HepG2 (cell line): Measurements from ENCODE around the gene TAF1D. TPM values are rescaled to one million over a fixed set of nuclear protein-coding genes. Genes with fewer than 3 reads are reported as not detected.
A peak's percentile ranks its signal among the peaks of the same experiment; 100 is the strongest.

Source experiments
- ATAC-seq: fragments of 200-7000 bp; cut with Tn5 transposase; 3 replicates; pipeline ENCODE4 v1.9.1; 2020; ENCODE audit warnings: mild to moderate bottlenecking, moderate library complexity
- BruUV-seq: library from RNA; stranded (reverse); fragments of 400-500 nt; replicated peaks from 2 replicates; lab custom pipeline; 2021; lab: Mats Ljungman, UMichigan
- CTCF ChIA-PET: fragments of 300-600 bp; formaldehyde crosslinking; extraction: SDS; loops from one replicate; lab custom pipeline; 2021; ENCODE audit warnings: low total read pairs, inconsistent platforms, low intra/inter-chr PET ratio; lab: Yijun Ruan, JAX
- POLR2A ChIA-PET: fragments of 350-600 bp; sonication (Branson Sonifier 250); formaldehyde crosslinking; loops from one replicate; lab custom pipeline; 2020; ENCODE audit warnings: antibody characterized with exemption, inconsistent platforms; lab: Yijun Ruan, JAX
- DNase-seq: peaks from one replicate; pipeline ENCODE4 v3.0.0-alpha.2; 2015; ENCODE audit warnings: low spot score
- FAIRE-seq: peaks from 3 replicates; lab custom pipeline; 2011; peaks lifted over from hg19 to GRCh38; lab: Jason Lieb, UNC
- H2AFZ ChIP-seq: one replicate; pipeline ENCODE4 v1.6.1; 2011; ENCODE audit warnings: low read length, inconsistent platforms
- H3K27ac ChIP-seq: fragments of 300-600 bp; 3 replicates; pipeline ENCODE4 v1.8.0; 2011; ENCODE audit warnings: mixed run types, mild to moderate bottlenecking, mixed read lengths, low read length, inconsistent platforms; ENCODE audit not compliant: insufficient read depth; ENCODE audit errors: extremely low read length
- H3K27me3 ChIP-seq, 2 experiments: fragments of 200-600 bp in 1 of 2; 2 replicates in 1 of 2; 3 replicates in 1 of 2; pipeline versions ENCODE4 v1.6.0 to v1.8.0; 2011; ENCODE audit warnings: low read length in 2 of 2, mild to moderate bottlenecking in 2 of 2, moderate library complexity in 2 of 2, inconsistent platforms in 1 of 2; ENCODE audit not compliant: insufficient read depth in 2 of 2, control insufficient read depth in 1 of 2
- H3K36me3 ChIP-seq, 2 experiments: fragments of 200-600 bp in 1 of 2; replicated peaks in 1 of 2; 2 replicates in 1 of 2; 3 replicates in 1 of 2; pipeline versions ENCODE4 v1.5.1 to v1.8.0; 2011; ENCODE audit warnings: low read length in 2 of 2, inconsistent platforms in 1 of 2; ENCODE audit not compliant: insufficient read depth in 2 of 2, control insufficient read depth in 1 of 2
- H3K4me1 ChIP-seq: 2 replicates; pipeline ENCODE4 v1.5.1; 2012; ENCODE audit warnings: low read length, inconsistent platforms; ENCODE audit not compliant: insufficient read depth
- H3K4me2 ChIP-seq: 2 replicates; pipeline ENCODE4 v1.6.0; 2011; ENCODE audit warnings: low read depth, low read length, inconsistent platforms
- H3K4me3 ChIP-seq, 3 experiments: fragments of 200-600 bp in 1 of 3; sonication (generic), shearing (Covaris generic) in 1 of 3; replicated peaks in 1 of 3; 2 replicates each; pipeline ENCODE4 v1.5.1; 2011 to 2016; ENCODE audit warnings: low read length in 3 of 3, inconsistent platforms in 2 of 3, low read depth in 2 of 3, mild to moderate bottlenecking in 2 of 3, control low read depth in 1 of 3, mixed read lengths in 1 of 3; ENCODE audit not compliant: insufficient read depth in 1 of 3
- H3K79me2 ChIP-seq: one replicate; pipeline ENCODE4 v1.6.1; 2011; ENCODE audit warnings: low read length, inconsistent platforms; ENCODE audit not compliant: insufficient read depth
- H3K9ac ChIP-seq: 2 replicates; pipeline ENCODE4 v1.6.0; 2011; ENCODE audit warnings: mild to moderate bottlenecking, low read depth, low read length, inconsistent platforms; ENCODE audit not compliant: insufficient read depth
- H3K9me3 ChIP-seq: 2 replicates; pipeline ENCODE4 v1.5.1; 2012; ENCODE audit warnings: mild to moderate bottlenecking, low read length
- H4K20me1 ChIP-seq: 2 replicates; pipeline ENCODE4 v1.6.0; 2011; ENCODE audit warnings: inconsistent platforms, mild to moderate bottlenecking, low read length, moderate library complexity; ENCODE audit not compliant: insufficient read depth
- ARHGAP35 ChIP-seq: sonication (generic); formaldehyde crosslinking; IDR thresholded peaks from 2 replicates; pipeline ENCODE4 v1.9.0; 2022; ENCODE audit warnings: mild to moderate bottlenecking, inconsistent platforms, moderate library complexity, missing genetic modification reagents, borderline replicate concordance
- ASH2L ChIP-seq: fragments of 300-600, 200-600 bp; sonication (generic); IDR thresholded peaks from 2 replicates; pipeline ENCODE4 v1.7.0; 2017; ENCODE audit warnings: low read depth, mild to moderate bottlenecking, moderate library complexity, mixed read lengths, low read length; ENCODE audit not compliant: insufficient read length
- EZH2 ChIP-seq: conservative IDR thresholded peaks from 2 replicates; pipeline ENCODE4 v1.6.1; 2012; ENCODE audit warnings: mild to moderate bottlenecking, low read depth, low read length, moderate library complexity
- KDM2A ChIP-seq: sonication (generic); formaldehyde crosslinking; IDR thresholded peaks from 2 replicates; pipeline ENCODE4 v1.4.0; 2020; ENCODE audit warnings: low read depth, missing genetic modification reagents, borderline replicate concordance
- MLXIP ChIP-seq: sonication (generic); formaldehyde crosslinking; IDR thresholded peaks from 2 replicates; pipeline ENCODE4 v1.9.0; 2021; ENCODE audit warnings: missing genetic modification reagents, borderline replicate concordance
- NCOA2 ChIP-seq: sonication (generic); formaldehyde crosslinking; IDR thresholded peaks from 2 replicates; pipeline ENCODE4 v1.8.0; 2022; ENCODE audit warnings: inconsistent platforms
- NR2F2 ChIP-seq: IDR thresholded peaks from 2 replicates; pipeline ENCODE4 v1.6.1; 2012; ENCODE audit warnings: low read depth, inconsistent platforms, borderline replicate concordance
- POLR2AphosphoS5 ChIP-seq: IDR thresholded peaks from 2 replicates; pipeline ENCODE4 v1.6.1; 2012; ENCODE audit warnings: low read depth, low read length
- ZBTB7B ChIP-seq: sonication (generic); formaldehyde crosslinking; IDR thresholded peaks from 2 replicates; pipeline ENCODE4 v1.4.0; 2020; ENCODE audit warnings: missing genetic modification reagents
- ZNF20 ChIP-seq: sonication (generic); formaldehyde crosslinking; IDR thresholded peaks from 2 replicates; pipeline ENCODE4 v1.4.0; 2020; ENCODE audit warnings: mild to moderate bottlenecking, moderate library complexity, missing genetic modification reagents
- ZNF513 ChIP-seq: sonication (generic); formaldehyde crosslinking; conservative IDR thresholded peaks from 2 replicates; pipeline ENCODE4 v1.5.0; 2020; ENCODE audit warnings: missing genetic modification reagents
- ZNF569 ChIP-seq: sonication (generic); formaldehyde crosslinking; IDR thresholded peaks from 2 replicates; pipeline ENCODE4 v1.5.0; 2020; ENCODE audit warnings: mild to moderate bottlenecking, missing genetic modification reagents, moderate library complexity, borderline replicate concordance
- ZNF781 ChIP-seq: sonication (generic); formaldehyde crosslinking; IDR thresholded peaks from 2 replicates; pipeline ENCODE4 v1.5.1; 2020; ENCODE audit warnings: borderline replicate concordance, mild to moderate bottlenecking, missing genetic modification reagents; ENCODE audit errors: not compliant biosample characterization
- WGBS: methylation state at CpG from one replicate; pipeline ENCODE4 v1.1.6; 2017; ENCODE audit warnings: low lambda C conversion rate; 5-methylcytosine and 5-hydroxymethylcytosine counted together
- in situ Hi-C: cut with HindIII; loops from 2 replicates; pipeline ENCODE4 v1.10.0; 2017; ENCODE audit warnings: low pct_unique_long_range_greater_than_20kb; ENCODE audit not compliant: extremely low pct_ligation_motif_present
- intact Hi-C: fragments of 100-400 bp; cut with micrococcal nuclease; formaldehyde crosslinking; loops from one replicate; pipeline ENCODE4 v1.10.0; 2022; ENCODE audit not compliant: unreplicated experiment
- polyA plus RNA-seq, 8 experiments: library from polyadenylated mRNA; depleted of rRNA in 3 of 8; stranded (reverse) in 7 of 8; unstranded in 1 of 8; fragments of >200 nt; fragmentation: Illumina TruSeq in 4 of 8; extraction: Trizol in 4 of 8; gene quantifications; 2 replicates each; pipeline versions ENCODE4 v1.2.1 to v1.2.3, GENCODE V29; 2011 to 2016; ENCODE audit warnings: low read depth in 4 of 8, missing spikeins in 1 of 8, mixed read lengths in 1 of 8; ENCODE audit not compliant: insufficient read depth in 1 of 8
- total RNA-seq, 5 experiments: library from RNA; depleted of rRNA; stranded (reverse); fragments of >200 nt; fragmentation: Illumina TruSeq; extraction: Trizol; gene quantifications; 2 replicates each; pipeline ENCODE4 v1.2.3, GENCODE V29; 2016; ENCODE audit warnings: low read depth in 1 of 5
- TF ChIP-seq, protein P1 (sequence below): IDR thresholded peaks from 2 replicates; pipeline ENCODE4 v1.6.1; 2016; ENCODE audit warnings: low read depth, missing genetic modification reagents, missing compliant biosample characterization

The TAF1D gene
- total and polyA plus RNA-seq, 2 of the 13 experiments (the other 11 are each of a cell fraction or from before 2014, with no cell fraction given) = 132 to 207 TPM

DNA sequence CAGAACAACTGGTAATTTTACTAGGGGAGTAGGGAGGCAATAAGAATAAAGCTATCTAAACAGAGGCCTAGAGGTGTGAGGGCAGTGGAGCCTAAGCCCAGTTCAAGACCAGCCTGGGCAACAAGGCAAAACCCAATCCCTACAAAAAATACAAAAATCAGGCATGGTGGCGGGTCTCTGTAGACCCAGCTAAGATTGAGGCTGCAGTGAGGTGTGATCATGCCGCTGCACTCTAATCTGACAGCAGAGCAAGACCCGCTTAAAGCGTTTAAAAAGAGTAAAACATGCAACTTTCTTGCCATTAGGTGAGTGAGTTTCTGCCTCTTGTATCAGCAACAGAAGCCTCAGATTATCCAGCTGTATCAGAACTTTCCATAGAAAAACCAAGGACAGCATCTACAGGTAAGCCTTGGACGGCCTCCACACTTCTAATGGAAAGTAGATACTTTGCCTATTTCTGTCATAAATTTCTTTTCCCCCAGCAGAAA is 12.1 kb downstream of the TAF1D start:
- ATAC-seq = peak; percentile 35
- Histone ChIP-seq H2AFZ (no peak overlapping the region), H3K9ac (no peak overlapping the region), H3K4me1 (peaks cover 23% of the 10 kb centered on the region), H4K20me1 (peaks cover 43% of the 10 kb centered on the region), H3K4me2 (no peak overlapping the region), H3K36me3 (peaks cover 0 to 42% of the 10 kb centered on the region in 2 experiments; a peak in 4 of 5 replicates), H3K79me2 (peaks cover 1% of the 10 kb centered on the region), H3K27me3 (no peaks in the 10 kb centered on the region), H3K4me3 (no peak overlapping the region), H3K9me3 (no peaks in the 10 kb centered on the region), H3K27ac (peak overlapping the region; percentile 3)
- WGBS = 97% methylated on average over 5 of the region's 5 CpGs
- BruUV-seq = TSS peak; percentile 0
- ChIA-PET POLR2A (interaction anchor here (1.7 to 5.8 kb wide), 3 partner anchors 9 to 55 kb away, joined by 6 to 59 read pairs (median 6); partner anchors contain the start of genes C11orf54, MED17 and TAF1D), CTCF (no interaction called here)
- FAIRE-seq = no peak
- in situ Hi-C loops (no loop called here), intact Hi-C loops (no loop called here)
- no peak for DNase-seq
- no peak for TF ChIP-seq ZNF513
- no peak for TF ChIP-seq MLXIP (CRISPR knock-in tag)
- TF ChIP-seq KDM2A (CRISPR knock-in tag) = peak; percentile 52; the same call in 1 of the 2 replicates
- TF ChIP-seq ASH2L = no peak
- TF ChIP-seq ZNF20 = no peak
- TF ChIP-seq NCOA2 (CRISPR knock-in tag) = no peak
- TF ChIP-seq, protein P1, sequence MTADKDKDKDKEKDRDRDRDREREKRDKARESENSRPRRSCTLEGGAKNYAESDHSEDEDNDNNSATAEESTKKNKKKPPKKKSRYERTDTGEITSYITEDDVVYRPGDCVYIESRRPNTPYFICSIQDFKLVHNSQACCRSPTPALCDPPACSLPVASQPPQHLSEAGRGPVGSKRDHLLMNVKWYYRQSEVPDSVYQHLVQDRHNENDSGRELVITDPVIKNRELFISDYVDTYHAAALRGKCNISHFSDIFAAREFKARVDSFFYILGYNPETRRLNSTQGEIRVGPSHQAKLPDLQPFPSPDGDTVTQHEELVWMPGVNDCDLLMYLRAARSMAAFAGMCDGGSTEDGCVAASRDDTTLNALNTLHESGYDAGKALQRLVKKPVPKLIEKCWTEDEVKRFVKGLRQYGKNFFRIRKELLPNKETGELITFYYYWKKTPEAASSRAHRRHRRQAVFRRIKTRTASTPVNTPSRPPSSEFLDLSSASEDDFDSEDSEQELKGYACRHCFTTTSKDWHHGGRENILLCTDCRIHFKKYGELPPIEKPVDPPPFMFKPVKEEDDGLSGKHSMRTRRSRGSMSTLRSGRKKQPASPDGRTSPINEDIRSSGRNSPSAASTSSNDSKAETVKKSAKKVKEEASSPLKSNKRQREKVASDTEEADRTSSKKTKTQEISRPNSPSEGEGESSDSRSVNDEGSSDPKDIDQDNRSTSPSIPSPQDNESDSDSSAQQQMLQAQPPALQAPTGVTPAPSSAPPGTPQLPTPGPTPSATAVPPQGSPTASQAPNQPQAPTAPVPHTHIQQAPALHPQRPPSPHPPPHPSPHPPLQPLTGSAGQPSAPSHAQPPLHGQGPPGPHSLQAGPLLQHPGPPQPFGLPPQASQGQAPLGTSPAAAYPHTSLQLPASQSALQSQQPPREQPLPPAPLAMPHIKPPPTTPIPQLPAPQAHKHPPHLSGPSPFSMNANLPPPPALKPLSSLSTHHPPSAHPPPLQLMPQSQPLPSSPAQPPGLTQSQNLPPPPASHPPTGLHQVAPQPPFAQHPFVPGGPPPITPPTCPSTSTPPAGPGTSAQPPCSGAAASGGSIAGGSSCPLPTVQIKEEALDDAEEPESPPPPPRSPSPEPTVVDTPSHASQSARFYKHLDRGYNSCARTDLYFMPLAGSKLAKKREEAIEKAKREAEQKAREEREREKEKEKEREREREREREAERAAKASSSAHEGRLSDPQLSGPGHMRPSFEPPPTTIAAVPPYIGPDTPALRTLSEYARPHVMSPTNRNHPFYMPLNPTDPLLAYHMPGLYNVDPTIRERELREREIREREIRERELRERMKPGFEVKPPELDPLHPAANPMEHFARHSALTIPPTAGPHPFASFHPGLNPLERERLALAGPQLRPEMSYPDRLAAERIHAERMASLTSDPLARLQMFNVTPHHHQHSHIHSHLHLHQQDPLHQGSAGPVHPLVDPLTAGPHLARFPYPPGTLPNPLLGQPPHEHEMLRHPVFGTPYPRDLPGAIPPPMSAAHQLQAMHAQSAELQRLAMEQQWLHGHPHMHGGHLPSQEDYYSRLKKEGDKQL (CRISPR knock-in tag) = no peak
- no peak for TF ChIP-seq ARHGAP35
- TF ChIP-seq POLR2AphosphoS5 = peak; percentile 34
- no peak for TF ChIP-seq EZH2
- peak; percentile 38 for TF ChIP-seq ZNF781 (CRISPR knock-in tag)
- no peak for TF ChIP-seq NR2F2
- TF ChIP-seq ZNF569 (CRISPR knock-in tag) = no peak
- TF ChIP-seq ZBTB7B (CRISPR knock-in tag) = no peak
